A673 (cell line): Measurements from ENCODE around the gene ISG15. TPM values are rescaled to one million over a fixed set of nuclear protein-coding genes. Genes with fewer than 3 reads are reported as not detected.

Experiments
- BruUV-seq: library from RNA; stranded (reverse); fragments of 400-500 nt; replicated peaks from 2 replicates; lab custom pipeline; 2021; lab: Mats Ljungman, UMichigan
- CTCF ChIA-PET: fragments of 300-600 bp; sonication (Branson Sonifier 250); formaldehyde crosslinking; loops from one replicate; lab custom pipeline; 2022; ENCODE audit warnings: antibody characterized with exemption; lab: Charles Lee
- POLR2A ChIA-PET: fragments of 300-600 bp; sonication (Branson Sonifier 250); formaldehyde crosslinking; loops from one replicate; lab custom pipeline; 2022; ENCODE audit warnings: antibody characterized with exemption; ENCODE audit not compliant: low non-redundant PET; lab: Charles Lee
- DNase-seq: peaks from one replicate; pipeline ENCODE4 v3.0.0-alpha.2; 2015; ENCODE audit warnings: low spot score
- H3K27ac ChIP-seq: fragments of 200-600 bp; sonication (generic); 2 replicates; pipeline ENCODE4 v1.5.1; 2016; ENCODE audit warnings: mixed run types, low read depth, mild to moderate bottlenecking, mixed read lengths, antibody characterized with exemption, low read length; ENCODE audit not compliant: poor library complexity, severe bottlenecking
- H3K27me3 ChIP-seq: fragments of 200-600 bp; sonication (generic); replicated peaks from 2 replicates; pipeline ENCODE4 v1.6.1; 2017; ENCODE audit warnings: mixed run types, low read depth, mild to moderate bottlenecking, mixed read lengths, antibody characterized with exemption, low read length; ENCODE audit not compliant: insufficient read depth, poor library complexity
- H3K36me3 ChIP-seq: fragments of 200-600 bp; sonication (generic); 2 replicates; pipeline ENCODE4 v1.6.1; 2016; ENCODE audit warnings: mixed run types, mild to moderate bottlenecking, mixed read lengths, antibody characterized with exemption, low read length; ENCODE audit not compliant: insufficient read depth, poor library complexity, severe bottlenecking
- H3K4me1 ChIP-seq: fragments of 200-600 bp; sonication (generic); 2 replicates; pipeline ENCODE4 v1.6.1; 2017; ENCODE audit warnings: mixed run types, mild to moderate bottlenecking, mixed read lengths, antibody characterized with exemption, low read length; ENCODE audit not compliant: insufficient read depth, poor library complexity, severe bottlenecking
- H3K4me3 ChIP-seq: fragments of 200-600 bp; sonication (generic); 2 replicates; pipeline ENCODE4 v1.5.1; 2016; ENCODE audit warnings: low read depth, mixed run types, mild to moderate bottlenecking, mixed read lengths, low read length; ENCODE audit not compliant: poor library complexity, severe bottlenecking
- H3K9me3 ChIP-seq: fragments of 200-600 bp; sonication (generic); 2 replicates; pipeline ENCODE4 v1.6.1; 2016; ENCODE audit warnings: mixed run types, low read depth, mild to moderate bottlenecking, mixed read lengths, antibody characterized with exemption, low read length; ENCODE audit not compliant: poor library complexity, severe bottlenecking
- EZH2 ChIP-seq: fragments of 200-600 bp; sonication (generic); IDR thresholded peaks from 2 replicates; pipeline ENCODE4 v1.6.1; 2017; ENCODE audit warnings: borderline replicate concordance, low read depth, mild to moderate bottlenecking, mixed read lengths, antibody characterized with exemption, low read length; ENCODE audit not compliant: poor library complexity, severe bottlenecking
- intact Hi-C: fragments of 100-400 bp; cut with micrococcal nuclease; formaldehyde crosslinking; loops from one replicate; pipeline ENCODE4 v1.10.0; 2022; ENCODE audit not compliant: unreplicated experiment
- total RNA-seq: library from RNA; stranded (reverse); gene quantifications from 2 replicates; pipeline ENCODE4 v1.2.3, GENCODE V29; 2021
- TF ChIP-seq, protein P1 (sequence below): fragments of 300-800, 200-600 bp; sonication (generic); conservative IDR thresholded peaks from 2 replicates; pipeline ENCODE4 v1.5.1; 2017; ENCODE audit warnings: low read depth, mild to moderate bottlenecking, antibody characterized with exemption, low read length, moderate library complexity, mixed read lengths

ISG15 gene
- total RNA-seq, 1 experiment from 2014 or later: 45.3 TPM

DNA sequence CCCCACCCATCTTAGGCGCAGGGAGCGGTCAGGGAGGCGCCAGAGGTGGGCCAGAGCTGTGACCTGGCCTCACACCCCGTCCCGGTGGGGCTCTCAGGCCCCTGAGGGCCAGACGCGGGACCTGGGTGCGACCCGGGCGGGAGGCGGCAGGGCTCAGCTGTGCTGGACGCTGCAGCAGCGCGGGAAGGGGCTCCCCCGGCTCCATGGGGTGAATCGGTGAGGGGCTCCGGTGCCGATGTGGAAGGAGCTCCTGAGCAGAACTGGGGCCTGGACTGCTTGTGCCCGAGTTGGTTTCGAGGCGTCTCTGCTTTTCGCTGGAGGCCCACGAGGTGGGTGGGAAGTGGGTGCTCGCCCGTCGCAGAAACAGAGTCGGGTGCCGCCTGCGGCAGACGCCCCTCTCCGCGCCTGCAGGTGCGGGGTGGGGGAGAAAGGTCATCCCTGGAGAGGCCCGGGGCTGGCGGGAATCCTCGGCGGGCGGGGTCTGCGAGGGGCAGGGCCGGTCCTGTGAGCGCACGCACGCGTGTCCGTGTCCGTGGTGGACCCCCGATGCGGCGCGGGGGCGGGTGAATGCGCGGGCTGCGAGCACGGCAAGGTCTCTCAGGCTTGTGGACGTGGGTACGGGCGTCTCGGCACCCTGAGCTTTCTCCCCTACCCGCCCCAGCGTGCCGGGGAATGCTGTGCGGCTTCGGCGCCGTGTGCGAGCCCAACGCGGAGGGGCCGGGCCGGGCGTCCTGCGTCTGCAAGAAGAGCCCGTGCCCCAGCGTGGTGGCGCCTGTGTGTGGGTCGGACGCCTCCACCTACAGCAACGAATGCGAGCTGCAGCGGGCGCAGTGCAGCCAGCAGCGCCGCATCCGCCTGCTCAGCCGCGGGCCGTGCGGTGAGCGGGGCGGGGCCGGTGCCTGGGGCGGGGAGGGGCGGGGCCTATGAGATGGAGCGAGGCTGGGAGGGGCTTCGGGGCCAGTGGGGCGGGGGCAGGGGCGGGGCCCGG, 27.0 kb downstream of the ISG15 start:
- Histone ChIP-seq H3K4me3 (peak overlapping the region; percentile 40), H3K9me3 (no peaks in the 10 kb centered on the region), H3K27me3 (no peaks in the 10 kb centered on the region), H3K27ac (peak overlapping the region; percentile 30), H3K4me1 (peaks cover 17% of the 10 kb centered on the region), H3K36me3 (peaks cover 9% of the 10 kb centered on the region)
- ChIA-PET CTCF (no interaction called here), POLR2A (no interaction called here)
- TF ChIP-seq, protein P1, sequence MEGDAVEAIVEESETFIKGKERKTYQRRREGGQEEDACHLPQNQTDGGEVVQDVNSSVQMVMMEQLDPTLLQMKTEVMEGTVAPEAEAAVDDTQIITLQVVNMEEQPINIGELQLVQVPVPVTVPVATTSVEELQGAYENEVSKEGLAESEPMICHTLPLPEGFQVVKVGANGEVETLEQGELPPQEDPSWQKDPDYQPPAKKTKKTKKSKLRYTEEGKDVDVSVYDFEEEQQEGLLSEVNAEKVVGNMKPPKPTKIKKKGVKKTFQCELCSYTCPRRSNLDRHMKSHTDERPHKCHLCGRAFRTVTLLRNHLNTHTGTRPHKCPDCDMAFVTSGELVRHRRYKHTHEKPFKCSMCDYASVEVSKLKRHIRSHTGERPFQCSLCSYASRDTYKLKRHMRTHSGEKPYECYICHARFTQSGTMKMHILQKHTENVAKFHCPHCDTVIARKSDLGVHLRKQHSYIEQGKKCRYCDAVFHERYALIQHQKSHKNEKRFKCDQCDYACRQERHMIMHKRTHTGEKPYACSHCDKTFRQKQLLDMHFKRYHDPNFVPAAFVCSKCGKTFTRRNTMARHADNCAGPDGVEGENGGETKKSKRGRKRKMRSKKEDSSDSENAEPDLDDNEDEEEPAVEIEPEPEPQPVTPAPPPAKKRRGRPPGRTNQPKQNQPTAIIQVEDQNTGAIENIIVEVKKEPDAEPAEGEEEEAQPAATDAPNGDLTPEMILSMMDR: peak; percentile 21; the same call in 1 of the 2 replicates
- TF ChIP-seq EZH2: no peak
- intact Hi-C loops: no loop called here
- no TSS peak for BruUV-seq
- DNase-seq: peak; percentile 94

DNA sequence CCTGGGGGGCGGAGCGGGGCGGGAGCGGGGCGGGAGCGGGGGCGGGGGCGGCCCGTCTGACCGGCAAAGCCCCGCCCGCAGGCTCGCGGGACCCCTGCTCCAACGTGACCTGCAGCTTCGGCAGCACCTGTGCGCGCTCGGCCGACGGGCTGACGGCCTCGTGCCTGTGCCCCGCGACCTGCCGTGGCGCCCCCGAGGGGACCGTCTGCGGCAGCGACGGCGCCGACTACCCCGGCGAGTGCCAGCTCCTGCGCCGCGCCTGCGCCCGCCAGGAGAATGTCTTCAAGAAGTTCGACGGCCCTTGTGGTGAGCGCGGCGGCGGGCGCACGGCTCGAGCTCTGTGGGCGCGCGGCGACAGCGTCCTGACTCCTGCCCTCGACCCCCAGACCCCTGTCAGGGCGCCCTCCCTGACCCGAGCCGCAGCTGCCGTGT, 27.8 kb downstream of the ISG15 start:
- Histone ChIP-seq H3K4me3 (no peak overlapping the region), H3K4me1 (peaks cover 17% of the 10 kb centered on the region), H3K27ac (no peak overlapping the region), H3K27me3 (no peaks in the 10 kb centered on the region), H3K9me3 (no peaks in the 10 kb centered on the region), H3K36me3 (peaks cover 9% of the 10 kb centered on the region)
- no peak for TF ChIP-seq EZH2
- TF ChIP-seq, protein P1: no peak
- intact Hi-C loops: no loop called here
- ChIA-PET CTCF (no interaction called here), POLR2A (no interaction called here)
- no TSS peak for BruUV-seq
- no peak for DNase-seq

DNA sequence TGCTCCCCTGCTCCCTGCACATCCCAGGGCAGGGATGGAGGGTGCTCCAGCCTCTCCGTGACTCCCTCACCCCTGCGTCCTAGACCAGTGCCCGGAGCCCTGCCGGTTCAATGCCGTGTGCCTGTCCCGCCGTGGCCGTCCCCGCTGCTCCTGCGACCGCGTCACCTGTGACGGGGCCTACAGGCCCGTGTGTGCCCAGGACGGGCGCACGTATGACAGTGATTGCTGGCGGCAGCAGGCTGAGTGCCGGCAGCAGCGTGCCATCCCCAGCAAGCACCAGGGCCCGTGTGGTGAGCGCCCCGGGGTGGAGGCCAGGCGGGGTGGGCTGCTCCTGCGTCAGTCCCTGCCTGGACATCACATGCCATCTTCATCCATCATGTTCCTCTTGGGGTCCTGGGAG, 28.6 kb downstream of the ISG15 start:
- ChIA-PET POLR2A (no interaction called here), CTCF (no interaction called here)
- Histone ChIP-seq H3K4me1 (peaks cover 17% of the 10 kb centered on the region), H3K27ac (no peak overlapping the region), H3K9me3 (no peaks in the 10 kb centered on the region), H3K4me3 (no peak overlapping the region), H3K36me3 (peaks cover 16% of the 10 kb centered on the region), H3K27me3 (no peaks in the 10 kb centered on the region)
- no TSS peak for BruUV-seq
- no peak for TF ChIP-seq EZH2
- TF ChIP-seq, protein P1: no peak
- no peak for DNase-seq
- intact Hi-C loops: no loop called here
